GM21825 (cell line): ENCODE data around the gene ALPL.
"Not testable (repeated sequence)": the region's sequence is repeated elsewhere in the genome, so short reads cannot be mapped to it uniquely, and the experiment has no call there.

Source experiments
- ATAC-seq: cut with Tn5 transposase; IDR thresholded peaks from one replicate; pipeline ENCODE4 v1.9.1; 2021; ENCODE audit warnings: mild to moderate bottlenecking, moderate library complexity; ENCODE audit not compliant: unreplicated experiment

ALPL gene

GRCh38 chr1:21553116-21553926 is 44.1 kb downstream of the ALPL start:
- no peak for ATAC-seq

- ATAC-seq, result no peak
These were observed 50.8 kb downstream of the ALPL start for GRCh38 chr1:21559788-21560567.

GRCh38 chr1:21560916-21561638 is 51.9 kb downstream of the ALPL start:
- ATAC-seq, result no peak

DNA sequence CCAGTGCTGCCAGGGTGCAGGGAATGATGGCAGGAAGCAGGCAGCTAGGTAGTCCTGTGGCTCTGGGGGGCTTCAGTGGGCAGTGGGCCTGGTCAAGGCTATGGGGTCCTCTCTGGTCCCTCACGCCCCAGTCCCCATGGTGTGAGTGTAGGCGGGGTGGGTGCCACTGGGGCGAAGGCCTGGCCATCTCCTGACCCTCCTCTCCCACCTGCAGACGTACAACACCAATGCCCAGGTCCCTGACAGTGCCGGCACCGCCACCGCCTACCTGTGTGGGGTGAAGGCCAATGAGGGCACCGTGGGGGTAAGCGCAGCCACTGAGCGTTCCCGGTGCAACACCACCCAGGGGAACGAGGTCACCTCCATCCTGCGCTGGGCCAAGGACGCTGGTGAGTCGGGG is 53.7 kb downstream of the ALPL start:
- ATAC-seq, result no peak

DNA sequence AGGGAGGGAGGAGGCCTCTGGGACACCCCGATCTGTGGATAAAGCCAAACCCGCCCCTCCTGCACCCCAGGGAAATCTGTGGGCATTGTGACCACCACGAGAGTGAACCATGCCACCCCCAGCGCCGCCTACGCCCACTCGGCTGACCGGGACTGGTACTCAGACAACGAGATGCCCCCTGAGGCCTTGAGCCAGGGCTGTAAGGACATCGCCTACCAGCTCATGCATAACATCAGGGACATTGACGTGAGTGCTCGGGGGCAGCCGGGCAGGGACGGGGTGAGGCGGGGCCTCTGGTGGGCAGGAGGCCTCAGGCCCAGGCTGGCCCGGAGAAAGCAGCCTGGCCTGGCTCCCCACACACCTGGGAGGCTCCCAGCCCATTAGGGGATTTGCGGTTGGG is 54.7 kb downstream of the ALPL start:
- no peak for ATAC-seq

GRCh38 chr1:21564521-21565095 is 55.4 kb downstream of the ALPL start:
- ATAC-seq, result no peak

DNA sequence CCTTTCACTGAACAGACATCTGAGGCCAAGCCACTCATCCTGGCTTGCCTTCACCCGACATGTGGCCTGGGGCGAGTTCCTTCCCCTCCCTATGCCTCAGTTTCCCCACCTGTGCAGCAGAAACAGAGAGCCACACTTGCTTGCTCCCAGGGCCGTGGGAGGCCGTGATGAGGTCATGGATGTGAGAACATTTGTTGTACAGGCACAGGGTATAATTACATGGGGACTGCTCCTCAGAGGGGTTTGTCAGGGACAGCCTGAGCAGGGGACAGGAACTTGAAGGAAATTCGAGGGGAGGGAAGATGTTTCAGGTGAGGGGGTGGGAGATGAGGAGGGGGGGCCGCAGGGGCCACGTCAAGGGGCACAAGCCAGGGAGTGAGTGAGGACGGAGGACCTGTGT is 56.1 kb downstream of the ALPL start:
- no peak for ATAC-seq

- ATAC-seq, result not testable (repeated sequence)
These were observed 57.1 kb downstream of the ALPL start for GRCh38 chr1:21566361-21566760.

DNA sequence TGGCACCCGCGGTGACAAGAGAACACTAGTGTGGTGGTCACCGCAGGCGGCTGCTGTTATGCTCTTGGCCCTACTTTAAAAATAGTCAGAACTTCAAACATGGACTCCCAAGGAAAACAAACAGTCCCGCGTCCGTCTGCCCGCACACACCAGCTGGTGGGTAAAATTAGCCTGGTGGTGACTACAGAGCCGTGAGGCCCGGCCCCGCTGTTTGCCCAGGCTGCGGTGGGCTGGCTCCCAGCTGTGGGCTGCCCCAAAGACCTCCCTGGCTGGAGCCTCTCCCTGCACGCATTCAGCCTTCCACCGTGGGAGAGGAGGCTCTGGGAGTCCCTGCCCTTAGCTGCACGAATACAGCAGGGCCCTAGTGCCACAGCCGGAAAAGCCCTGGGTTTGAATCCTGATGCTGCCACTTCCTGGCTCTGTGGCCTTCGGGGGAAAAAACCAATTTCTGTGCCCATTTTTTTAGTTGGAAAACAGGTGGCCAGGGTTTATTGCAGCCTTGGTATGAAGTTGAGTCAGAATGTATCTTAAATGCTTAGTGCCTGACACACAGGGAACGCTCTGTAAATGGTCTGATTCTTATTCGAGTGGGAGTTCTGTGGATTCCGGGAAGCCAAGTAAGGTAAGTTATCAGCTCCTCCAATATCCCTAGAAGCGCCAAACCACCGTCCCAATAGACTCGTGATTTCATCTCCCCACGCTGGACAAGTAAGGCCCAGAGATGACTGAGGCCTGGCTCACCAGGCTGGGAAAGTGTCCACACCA is 58.2 kb downstream of the ALPL start:
- ATAC-seq, result no peak

GRCh38 chr1:21568006-21568746 is 59.0 kb downstream of the ALPL start:
- no peak for ATAC-seq

- no peak for ATAC-seq
These were observed 59.7 kb downstream of the ALPL start for GRCh38 chr1:21568809-21569385.

DNA sequence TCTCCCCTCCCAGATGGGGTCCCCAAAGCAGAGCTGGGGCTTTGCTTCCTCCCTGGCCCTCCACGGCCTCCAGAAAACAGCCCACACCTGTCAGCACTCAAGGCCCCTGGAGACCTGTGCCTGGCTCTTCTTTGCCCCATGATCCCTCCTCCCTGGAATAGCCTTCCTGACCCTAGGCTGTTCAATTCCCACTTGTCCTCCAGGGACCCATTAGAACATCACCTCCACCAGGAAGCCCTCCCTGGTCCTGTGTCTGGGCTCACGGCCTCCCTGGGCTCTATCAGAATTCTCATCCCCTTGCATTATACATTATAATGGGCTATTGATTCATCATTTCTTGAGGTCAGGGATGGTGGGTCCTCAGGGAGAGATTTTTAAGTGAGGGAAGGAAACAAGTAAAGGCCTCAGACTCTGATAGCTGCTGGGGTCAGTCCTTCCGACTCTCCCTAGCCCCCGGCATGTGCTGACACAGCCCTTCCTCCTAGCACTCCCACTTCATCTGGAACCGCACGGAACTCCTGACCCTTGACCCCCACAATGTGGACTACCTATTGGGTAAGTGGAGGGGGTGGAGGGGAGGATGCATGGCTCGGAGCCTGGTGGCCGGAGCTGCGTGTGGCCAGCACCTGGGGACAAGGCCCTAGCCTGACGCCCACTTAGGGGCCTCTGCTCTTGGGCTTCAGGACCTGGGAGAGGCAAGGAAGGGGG is 60.8 kb downstream of the ALPL start:
- no peak for ATAC-seq

GRCh38 chr1:21570528-21570875 is 61.3 kb downstream of the ALPL start:
- ATAC-seq, result no peak

- ATAC-seq, result no peak
These were observed 61.7 kb downstream of the ALPL start for GRCh38 chr1:21570885-21571284.

DNA sequence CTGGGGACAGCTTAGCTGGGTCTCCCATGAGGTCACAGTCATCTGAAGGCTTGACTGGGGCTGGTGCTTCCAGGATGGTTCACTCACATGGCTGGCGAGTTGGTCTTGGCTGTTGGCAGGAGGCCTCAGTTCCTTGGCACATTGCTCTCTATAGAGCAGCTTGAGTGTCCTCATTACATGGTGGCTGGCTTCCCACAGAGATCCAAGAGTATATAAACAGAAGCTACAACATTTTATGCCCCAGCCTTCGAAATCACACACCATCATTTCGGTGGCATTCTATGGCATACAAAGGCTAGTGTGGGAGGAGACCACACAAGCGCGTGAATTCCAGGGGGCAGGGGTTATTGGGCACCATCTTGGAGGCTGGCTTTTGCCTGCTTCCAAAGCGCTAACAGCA is 63.0 kb downstream of the ALPL start:
- ATAC-seq, result no peak

GRCh38 chr1:21572735-21573277 is 63.6 kb downstream of the ALPL start:
- no peak for ATAC-seq

DNA sequence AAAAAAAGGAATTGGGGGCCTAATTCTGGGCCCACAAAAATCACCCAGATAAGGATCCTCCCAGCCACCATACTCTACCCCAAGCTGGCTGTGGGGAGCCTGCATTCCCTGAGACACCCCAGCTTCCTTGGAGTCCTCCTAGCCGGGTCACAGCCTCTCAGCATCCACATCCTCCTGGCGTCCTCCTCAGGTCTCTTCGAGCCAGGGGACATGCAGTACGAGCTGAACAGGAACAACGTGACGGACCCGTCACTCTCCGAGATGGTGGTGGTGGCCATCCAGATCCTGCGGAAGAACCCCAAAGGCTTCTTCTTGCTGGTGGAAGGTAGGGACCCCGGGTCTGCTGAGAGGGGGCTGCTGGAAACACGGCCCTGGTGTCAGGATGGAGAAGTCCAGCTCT is 64.3 kb downstream of the ALPL start:
- no peak for ATAC-seq

- no peak for ATAC-seq
These were observed 64.8 kb downstream of the ALPL start for GRCh38 chr1:21573971-21574465.
